Spleen (tissue), 7 donors: ENCODE data around the gene MXD1.

ENCODE experiments used
- POLR2A ChIP-seq, 3 donors: fragments of 450-650 bp; IDR thresholded peaks; one replicate each; pipeline ENCODE4 v1.5.1; 2017; ENCODE audit warnings: antibody characterized with exemption in 3 of 3, mild to moderate bottlenecking in 1 of 3
- POLR2AphosphoS5 ChIP-seq, 3 donors: sonication (generic); formaldehyde crosslinking; IDR thresholded peaks; one replicate each; pipeline ENCODE4 v1.5.1; 2017; ENCODE audit warnings: antibody characterized with exemption in 3 of 3
- TF ChIP-seq, protein P1 (sequence below), 11 experiments: fragments of 200-600 bp in 7 of 11; fragments of 450-650 bp in 4 of 11; sonication (generic) in 4 of 11; IDR thresholded peaks in 8 of 11; conservative IDR thresholded peaks in 3 of 11; 1 replicate in 7 of 11; 2 replicates in 4 of 11; pipeline versions ENCODE4 v1.4.0 to v1.8.0; 2016 to 2021; ENCODE audit warnings: antibody characterized with exemption in 11 of 11, inconsistent platforms in 4 of 11, mild to moderate bottlenecking in 1 of 11
- donor health status: DM: no; HTN: no; CAD: no; lungs with moderate emphysema.
- donor health status: DM: no; HTN: no; CAD: no.
- donor health status: DM: no; HTN: no; CAD: no.

- TF ChIP-seq, protein P1, sequence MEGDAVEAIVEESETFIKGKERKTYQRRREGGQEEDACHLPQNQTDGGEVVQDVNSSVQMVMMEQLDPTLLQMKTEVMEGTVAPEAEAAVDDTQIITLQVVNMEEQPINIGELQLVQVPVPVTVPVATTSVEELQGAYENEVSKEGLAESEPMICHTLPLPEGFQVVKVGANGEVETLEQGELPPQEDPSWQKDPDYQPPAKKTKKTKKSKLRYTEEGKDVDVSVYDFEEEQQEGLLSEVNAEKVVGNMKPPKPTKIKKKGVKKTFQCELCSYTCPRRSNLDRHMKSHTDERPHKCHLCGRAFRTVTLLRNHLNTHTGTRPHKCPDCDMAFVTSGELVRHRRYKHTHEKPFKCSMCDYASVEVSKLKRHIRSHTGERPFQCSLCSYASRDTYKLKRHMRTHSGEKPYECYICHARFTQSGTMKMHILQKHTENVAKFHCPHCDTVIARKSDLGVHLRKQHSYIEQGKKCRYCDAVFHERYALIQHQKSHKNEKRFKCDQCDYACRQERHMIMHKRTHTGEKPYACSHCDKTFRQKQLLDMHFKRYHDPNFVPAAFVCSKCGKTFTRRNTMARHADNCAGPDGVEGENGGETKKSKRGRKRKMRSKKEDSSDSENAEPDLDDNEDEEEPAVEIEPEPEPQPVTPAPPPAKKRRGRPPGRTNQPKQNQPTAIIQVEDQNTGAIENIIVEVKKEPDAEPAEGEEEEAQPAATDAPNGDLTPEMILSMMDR (IDR thresholded peaks at IDR 0.05 in 8 of 11, conservative IDR thresholded peaks at IDR 0.05 in 3 of 11) = no peak
- TF ChIP-seq POLR2A (IDR thresholded peaks at IDR 0.05) (no peak), POLR2AphosphoS5 (IDR thresholded peaks at IDR 0.05) (no peak)
Measured at GRCh38 chr2:69958480-69958879, 43.6 kb downstream of the MXD1 start.
